SU-DHL-6 (cell line): ENCODE data around the gene VTCN1.

ENCODE experiments used
- H2AFZ ChIP-seq: fragments of 200-600 bp; sonication (generic); 2 replicates; pipeline ENCODE4 v1.6.1; 2014; ENCODE audit warnings: low read depth, mild to moderate bottlenecking, moderate library complexity, mixed read lengths, antibody characterized with exemption, low read length; ENCODE audit not compliant: severe bottlenecking
- H3F3A ChIP-seq: fragments of 200-600 bp; shearing (Covaris generic); 2 replicates; pipeline ENCODE4 v1.6.0; 2016; ENCODE audit warnings: antibody characterized with exemption, mild to moderate bottlenecking; ENCODE audit not compliant: insufficient read depth
- H3K27ac ChIP-seq: fragments of 200-600 bp; sonication (generic); 2 replicates; pipeline ENCODE4 v1.5.1; 2016; ENCODE audit warnings: low read depth, mild to moderate bottlenecking, low read length, moderate library complexity, mixed read lengths
- H3K27me3 ChIP-seq: fragments of 200-600 bp; sonication (generic), shearing (Covaris generic); 2 replicates; pipeline ENCODE4 v1.6.0; 2014; ENCODE audit warnings: mild to moderate bottlenecking, low read length
- H3K36me3 ChIP-seq: fragments of 200-600 bp; sonication (generic); 2 replicates; pipeline ENCODE4 v1.6.1; 2014; ENCODE audit warnings: mild to moderate bottlenecking, low read length, mixed read lengths
- H3K4me2 ChIP-seq: fragments of 300-600, 200-600 bp; shearing (Covaris generic), sonication (generic); 2 replicates; pipeline ENCODE4 v1.6.0; 2014; ENCODE audit warnings: low read length, low read depth, mild to moderate bottlenecking; ENCODE audit not compliant: poor library complexity, severe bottlenecking
- H3K4me3 ChIP-seq: fragments of 200-600 bp; sonication (generic); 2 replicates; pipeline ENCODE4 v1.5.1; 2014; ENCODE audit warnings: antibody characterized with exemption, low read length, mild to moderate bottlenecking, mixed read lengths; ENCODE audit not compliant: insufficient read depth, poor library complexity, severe bottlenecking
- H3K79me2 ChIP-seq: fragments of 200-600 bp; sonication (generic); 2 replicates; pipeline ENCODE4 v1.6.1; 2014; ENCODE audit warnings: mild to moderate bottlenecking, low read length, moderate library complexity; ENCODE audit not compliant: insufficient read depth
- H3K9ac ChIP-seq: fragments of 200-600 bp; sonication (generic); 2 replicates; pipeline ENCODE4 v1.7.0; 2014; ENCODE audit warnings: mild to moderate bottlenecking, low read length
- H3K9me2 ChIP-seq: fragments of 200-600 bp; sonication (generic); replicated peaks from 2 replicates; pipeline ENCODE4 v1.6.1; 2014; ENCODE audit warnings: low read length; ENCODE audit not compliant: insufficient read depth
- H3K9me3 ChIP-seq: fragments of 200-600 bp; sonication (generic); 2 replicates; pipeline ENCODE4 v1.6.1; 2014; ENCODE audit warnings: low read length, mixed read lengths; ENCODE audit not compliant: insufficient read depth
- H4K20me1 ChIP-seq: fragments of 200-600 bp; sonication (generic); 2 replicates; pipeline ENCODE4 v1.6.1; 2014; ENCODE audit warnings: low read depth, mild to moderate bottlenecking, antibody characterized with exemption, low read length, moderate library complexity, mixed read lengths
- EZH2phosphoT487 ChIP-seq: fragments of 200-600 bp; sonication (generic), shearing (Covaris generic); conservative IDR thresholded peaks from 2 replicates; pipeline ENCODE4 v1.6.1; 2018; ENCODE audit warnings: mild to moderate bottlenecking, antibody characterized with exemption, low read length, moderate library complexity, mixed read lengths
- TF ChIP-seq, protein P1 (sequence below): fragments of 200-600 bp; sonication (generic); IDR thresholded peaks from one replicate; pipeline ENCODE4 v1.5.1; 2017; ENCODE audit warnings: antibody characterized with exemption, mild to moderate bottlenecking, low read length, moderate library complexity; ENCODE audit not compliant: insufficient read depth, poor library complexity, severe bottlenecking

The VTCN1 gene

DNA sequence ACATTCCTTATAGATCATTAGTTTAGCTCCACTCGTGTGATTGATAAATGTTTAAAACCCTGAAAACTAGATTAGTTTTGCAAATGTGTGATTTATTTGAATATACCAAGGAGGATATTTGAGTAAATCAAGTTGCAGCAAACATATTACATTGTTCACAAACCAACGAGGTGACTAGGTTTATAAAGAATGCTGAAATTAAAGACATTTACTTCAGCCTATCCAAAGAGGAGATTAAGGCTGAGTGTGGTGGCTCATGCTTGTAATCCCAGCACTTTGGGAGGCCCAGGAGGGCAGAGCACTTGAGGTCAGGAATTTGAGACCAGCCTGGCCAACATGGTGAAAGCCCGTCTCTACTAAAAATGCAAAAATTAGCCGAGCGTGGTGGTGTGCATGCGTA lies 34.1 kb downstream of the VTCN1 start:
- H4K20me1 ChIP-seq: no peaks in the 10 kb centered on the region
- no peak overlapping the region for H3K4me2 ChIP-seq
- no peak overlapping the region for H3K4me3 ChIP-seq
- no peaks in the 10 kb centered on the region for H3K9me3 ChIP-seq
- H3K9me2 ChIP-seq: no peaks in the 10 kb centered on the region
- no peaks in the 10 kb centered on the region for H3K79me2 ChIP-seq
- H3K9ac ChIP-seq: no peak overlapping the region
- no peaks in the 10 kb centered on the region for H3F3A ChIP-seq
- H3K36me3 ChIP-seq: no peaks in the 10 kb centered on the region
- H3K27me3 ChIP-seq: no peaks in the 10 kb centered on the region
- no peak overlapping the region for H2AFZ ChIP-seq
- TF ChIP-seq EZH2phosphoT487: no peak
- TF ChIP-seq, protein P1, sequence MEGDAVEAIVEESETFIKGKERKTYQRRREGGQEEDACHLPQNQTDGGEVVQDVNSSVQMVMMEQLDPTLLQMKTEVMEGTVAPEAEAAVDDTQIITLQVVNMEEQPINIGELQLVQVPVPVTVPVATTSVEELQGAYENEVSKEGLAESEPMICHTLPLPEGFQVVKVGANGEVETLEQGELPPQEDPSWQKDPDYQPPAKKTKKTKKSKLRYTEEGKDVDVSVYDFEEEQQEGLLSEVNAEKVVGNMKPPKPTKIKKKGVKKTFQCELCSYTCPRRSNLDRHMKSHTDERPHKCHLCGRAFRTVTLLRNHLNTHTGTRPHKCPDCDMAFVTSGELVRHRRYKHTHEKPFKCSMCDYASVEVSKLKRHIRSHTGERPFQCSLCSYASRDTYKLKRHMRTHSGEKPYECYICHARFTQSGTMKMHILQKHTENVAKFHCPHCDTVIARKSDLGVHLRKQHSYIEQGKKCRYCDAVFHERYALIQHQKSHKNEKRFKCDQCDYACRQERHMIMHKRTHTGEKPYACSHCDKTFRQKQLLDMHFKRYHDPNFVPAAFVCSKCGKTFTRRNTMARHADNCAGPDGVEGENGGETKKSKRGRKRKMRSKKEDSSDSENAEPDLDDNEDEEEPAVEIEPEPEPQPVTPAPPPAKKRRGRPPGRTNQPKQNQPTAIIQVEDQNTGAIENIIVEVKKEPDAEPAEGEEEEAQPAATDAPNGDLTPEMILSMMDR: no peak
- H3K27ac ChIP-seq: no peak overlapping the region

DNA sequence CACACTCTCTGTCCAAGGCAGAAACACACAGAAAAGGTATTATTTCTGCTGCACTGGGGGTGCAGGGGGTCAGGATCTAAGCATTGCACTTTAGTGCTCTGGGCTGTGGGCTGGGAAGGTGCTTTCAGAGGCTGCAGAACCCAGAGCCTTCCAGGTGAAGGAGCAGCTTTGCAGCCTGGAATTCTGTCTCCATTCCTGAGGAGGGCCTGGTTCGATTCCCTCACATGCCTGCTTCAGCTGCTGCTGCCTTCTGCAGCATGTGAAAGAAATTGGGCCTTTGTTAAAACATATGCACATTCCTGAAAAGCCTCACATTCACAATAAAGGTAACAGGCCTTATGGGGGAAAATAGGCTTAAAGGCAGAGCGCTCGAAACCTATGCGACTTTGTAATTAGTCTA lies 35.9 kb downstream of the VTCN1 start:
- no peak overlapping the region for H2AFZ ChIP-seq

DNA sequence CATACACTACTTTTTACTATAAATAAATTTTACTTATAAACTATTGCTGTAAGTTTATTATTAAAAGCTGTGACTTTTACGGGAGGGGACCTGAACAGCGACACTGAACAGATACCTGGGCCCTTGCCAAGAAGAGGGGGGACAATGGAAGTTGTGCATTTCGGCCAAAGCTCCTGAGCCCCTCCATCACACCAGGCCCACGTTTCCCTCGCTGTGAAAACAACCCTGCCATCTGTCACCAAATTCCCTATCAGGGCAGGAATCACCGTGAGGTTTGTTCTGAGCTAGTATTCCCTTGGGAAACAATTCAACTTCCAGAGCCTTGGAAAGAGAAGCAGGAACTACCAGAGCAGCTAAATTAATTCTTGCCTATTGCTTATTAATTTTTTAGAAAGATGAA lies 37.0 kb downstream of the VTCN1 start:
- no peak overlapping the region for H3K4me2 ChIP-seq
- TF ChIP-seq EZH2phosphoT487: no peak
- TF ChIP-seq, protein P1: no peak
- no peak overlapping the region for H3K27ac ChIP-seq
- H2AFZ ChIP-seq: no peak overlapping the region
- no peak overlapping the region for H3K9ac ChIP-seq
- no peaks in the 10 kb centered on the region for H3K36me3 ChIP-seq
- no peaks in the 10 kb centered on the region for H3K9me3 ChIP-seq
- no peaks in the 10 kb centered on the region for H3F3A ChIP-seq
- no peaks in the 10 kb centered on the region for H3K27me3 ChIP-seq
- H4K20me1 ChIP-seq: no peaks in the 10 kb centered on the region
- H3K4me3 ChIP-seq: no peak overlapping the region
- no peaks in the 10 kb centered on the region for H3K79me2 ChIP-seq
- no peaks in the 10 kb centered on the region for H3K9me2 ChIP-seq

More for the DNA sequence above, 35.9 kb downstream of the VTCN1 start:
- H3K27me3 ChIP-seq: no peaks in the 10 kb centered on the region
- H3K4me3 ChIP-seq: no peak overlapping the region
- H3K27ac ChIP-seq: no peak overlapping the region
- no peaks in the 10 kb centered on the region for H3K36me3 ChIP-seq
- H3K9me3 ChIP-seq: no peaks in the 10 kb centered on the region
- H3K79me2 ChIP-seq: no peaks in the 10 kb centered on the region
- no peaks in the 10 kb centered on the region for H3F3A ChIP-seq
- H3K4me2 ChIP-seq: no peak overlapping the region
- H4K20me1 ChIP-seq: no peaks in the 10 kb centered on the region
- TF ChIP-seq, protein P1: no peak
- TF ChIP-seq EZH2phosphoT487: no peak
- H3K9ac ChIP-seq: no peak overlapping the region
- H3K9me2 ChIP-seq: no peaks in the 10 kb centered on the region

DNA sequence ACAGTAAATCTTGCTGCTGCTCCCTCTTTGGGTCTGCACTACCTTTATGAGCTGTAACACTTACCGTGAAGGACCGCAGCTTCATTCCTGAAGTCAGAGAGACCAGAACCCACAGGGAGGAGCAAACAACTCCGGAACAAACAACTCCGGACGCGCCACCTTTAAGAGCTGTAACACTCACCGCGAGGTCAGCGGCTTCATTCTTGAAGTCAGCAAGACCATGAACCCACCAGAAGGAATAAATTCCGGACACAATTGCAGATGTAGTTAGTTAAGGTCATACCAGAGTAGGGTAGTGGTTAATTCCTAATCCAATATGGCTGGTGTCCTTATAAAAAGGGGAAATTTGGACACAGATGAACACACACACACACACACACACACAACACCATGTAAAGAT lies 37.7 kb downstream of the VTCN1 start:
- Histone ChIP-seq H3K9ac (no peak overlapping the region), H3K4me3 (no peak overlapping the region), H3K4me2 (no peak overlapping the region), H3K9me2 (no peaks in the 10 kb centered on the region), H2AFZ (no peak overlapping the region), H4K20me1 (no peaks in the 10 kb centered on the region), H3F3A (no peaks in the 10 kb centered on the region), H3K36me3 (no peaks in the 10 kb centered on the region), H3K27ac (no peak overlapping the region), H3K79me2 (no peaks in the 10 kb centered on the region), H3K9me3 (no peaks in the 10 kb centered on the region), H3K27me3 (no peaks in the 10 kb centered on the region)
- no peak for TF ChIP-seq EZH2phosphoT487
- TF ChIP-seq, protein P1: no peak
